IMR-90 (cell line): ENCODE measurements around the gene DYRK1B. TPM values are rescaled to one million over a fixed set of nuclear protein-coding genes. Genes with fewer than 3 reads are reported as not detected.
A peak's percentile ranks its signal among the peaks of the same experiment; 100 is the strongest.

ENCODE experiments used
- ATAC-seq: fragments of 200-7000 bp; cut with Tn5 transposase; 2 replicates; pipeline ENCODE4 v1.9.1; 2020; ENCODE audit warnings: low read depth, mild to moderate bottlenecking, moderate library complexity
- BruUV-seq: library from RNA; stranded (reverse); fragments of 400-500 nt; replicated peaks from 2 replicates; lab custom pipeline; 2021; lab: Mats Ljungman, UMichigan
- CTCF ChIA-PET: fragments of 300-600 bp; formaldehyde crosslinking; extraction: SDS; loops from one replicate; lab custom pipeline; 2021; ENCODE audit warnings: antibody characterized with exemption; lab: Yijun Ruan, JAX
- POLR2A ChIA-PET: fragments of 300-600 bp; sonication (Branson Sonifier 250); formaldehyde crosslinking; loops from one replicate; lab custom pipeline; 2022; ENCODE audit warnings: antibody characterized with exemption; ENCODE audit not compliant: unreplicated experiment; lab: Charles Lee
- DNase-seq: peaks from one replicate; pipeline ENCODE4 v3.0.0; 2013
- H2AFZ ChIP-seq: replicated peaks from 2 replicates; pipeline ENCODE3; 2013; ENCODE audit warnings: low read length, mild to moderate bottlenecking; ENCODE audit not compliant: poor library complexity
- H2AK5ac ChIP-seq: 2 replicates; pipeline ENCODE4 v1.6.1; 2013; ENCODE audit warnings: low read depth, low read length, inconsistent platforms
- H2AK9ac ChIP-seq: replicated peaks from 2 replicates; pipeline ENCODE3; 2013; ENCODE audit warnings: mild to moderate bottlenecking, low read depth, low read length, moderate library complexity; ENCODE audit not compliant: poor library complexity
- H2BK120ac ChIP-seq: 2 replicates; pipeline ENCODE4 v1.6.1; 2013; ENCODE audit warnings: low read depth, low read length, inconsistent platforms
- H2BK15ac ChIP-seq: 3 replicates; pipeline ENCODE4 v1.6.1; 2013; ENCODE audit warnings: low read depth, low read length, inconsistent platforms
- H2BK20ac ChIP-seq: 2 replicates; pipeline ENCODE4 v1.6.1; 2013; ENCODE audit warnings: low read depth, mild to moderate bottlenecking, inconsistent platforms, low read length, moderate library complexity
- H2BK5ac ChIP-seq: 2 replicates; pipeline ENCODE4 v1.6.1; 2013; ENCODE audit warnings: mild to moderate bottlenecking, low read depth, low read length, inconsistent platforms; ENCODE audit not compliant: poor library complexity, severe bottlenecking
- H3K14ac ChIP-seq: replicated peaks from 2 replicates; pipeline ENCODE4 v1.6.1; 2013; ENCODE audit warnings: low read depth, low read length, inconsistent platforms
- H3K18ac ChIP-seq: 2 replicates; pipeline ENCODE4 v1.6.1; 2013; ENCODE audit warnings: low read depth, low read length, control low read depth
- H3K23ac ChIP-seq: 2 replicates; pipeline ENCODE4 v1.6.1; 2013; ENCODE audit warnings: low read depth, low read length, inconsistent platforms
- H3K27ac ChIP-seq: 2 replicates; pipeline ENCODE4 v1.5.1; 2013; ENCODE audit warnings: mild to moderate bottlenecking, control low read depth, low read length; ENCODE audit not compliant: insufficient read depth
- H3K27me3 ChIP-seq: 2 replicates; pipeline ENCODE4 v1.6.1; 2013; ENCODE audit warnings: low read length; ENCODE audit not compliant: control insufficient read depth, insufficient read depth
- H3K36me3 ChIP-seq: 2 replicates; pipeline ENCODE4 v1.6.1; 2013; ENCODE audit warnings: low read length, mixed read lengths; ENCODE audit not compliant: control insufficient read depth, insufficient read depth
- H3K4ac ChIP-seq: 2 replicates; pipeline ENCODE4 v1.6.1; 2013; ENCODE audit warnings: low read depth, low read length, inconsistent platforms
- H3K4me1 ChIP-seq: 2 replicates; pipeline ENCODE4 v1.6.1; 2013; ENCODE audit warnings: low read length, mixed read lengths; ENCODE audit not compliant: control insufficient read depth, insufficient read depth
- H3K4me2 ChIP-seq: 2 replicates; pipeline ENCODE4 v1.6.1; 2013; ENCODE audit warnings: low read depth, mild to moderate bottlenecking, control low read depth, low read length, moderate library complexity
- H3K4me3 ChIP-seq: 2 replicates; pipeline ENCODE4 v1.5.1; 2013; ENCODE audit warnings: low read depth, mild to moderate bottlenecking, control low read depth, low read length, moderate library complexity; ENCODE audit not compliant: insufficient read depth
- H3K56ac ChIP-seq: 2 replicates; pipeline ENCODE4 v1.6.1; 2013; ENCODE audit warnings: low read length, inconsistent platforms; ENCODE audit not compliant: insufficient read depth; ENCODE audit errors: extremely low read depth
- H3K79me1 ChIP-seq, 2 experiments: 2 replicates each; pipeline ENCODE4 v1.6.1; 2013; ENCODE audit warnings: low read length in 2 of 2, inconsistent platforms in 1 of 2, low read depth in 1 of 2
- H3K9ac ChIP-seq: 2 replicates; pipeline ENCODE4 v1.6.1; 2013; ENCODE audit warnings: low read depth, low read length, control low read depth
- H3K9me1 ChIP-seq: 2 replicates; pipeline ENCODE4 v1.6.1; 2013; ENCODE audit warnings: low read length, inconsistent platforms; ENCODE audit not compliant: insufficient read depth
- H3K9me3 ChIP-seq: 2 replicates; pipeline ENCODE4 v1.6.1; 2013; ENCODE audit warnings: low read length; ENCODE audit not compliant: control insufficient read depth, insufficient read depth
- H4K20me1 ChIP-seq: 2 replicates; pipeline ENCODE4 v1.6.1; 2013; ENCODE audit warnings: low read length, inconsistent platforms; ENCODE audit not compliant: insufficient read depth
- H4K5ac ChIP-seq: 2 replicates; pipeline ENCODE4 v1.6.1; 2013; ENCODE audit warnings: mild to moderate bottlenecking, low read depth, low read length, control low read depth
- H4K8ac ChIP-seq, 2 experiments: 2 replicates each; pipeline ENCODE4 v1.6.1; 2013; ENCODE audit warnings: low read depth in 2 of 2, low read length in 2 of 2, control low read depth in 1 of 2, inconsistent platforms in 1 of 2
- H4K91ac ChIP-seq: 2 replicates; pipeline ENCODE4 v1.6.1; 2013; ENCODE audit warnings: low read depth, low read length, inconsistent platforms; ENCODE audit not compliant: insufficient read depth
- BHLHE40 ChIP-seq: fragments of 150-350 bp; IDR thresholded peaks from 2 replicates; pipeline ENCODE4 v1.6.1; 2016; ENCODE audit warnings: mild to moderate bottlenecking, low read depth, low read length
- CEBPB ChIP-seq: IDR thresholded peaks from 2 replicates; pipeline ENCODE4 v1.6.1; 2012; ENCODE audit warnings: low read depth, low read length, improper control_type of control experiment
- CHD1 ChIP-seq: IDR thresholded peaks from 2 replicates; pipeline ENCODE4 v1.6.1; 2012; ENCODE audit warnings: low read depth, low read length, improper control_type of control experiment
- CTCF ChIP-seq: conservative IDR thresholded peaks from 2 replicates; pipeline ENCODE4 v1.5.1; 2012; ENCODE audit warnings: mild to moderate bottlenecking, low read depth, low read length, improper control_type of control experiment
- FOS ChIP-seq: fragments of 150-350 bp; IDR thresholded peaks from 2 replicates; pipeline ENCODE4 v1.6.1; 2016; ENCODE audit warnings: low read depth, low read length
- MAFK ChIP-seq: IDR thresholded peaks from 2 replicates; pipeline ENCODE4 v1.6.1; 2012; ENCODE audit warnings: low read depth, low read length, improper control_type of control experiment
- MAZ ChIP-seq: IDR thresholded peaks from 2 replicates; pipeline ENCODE4 v1.6.1; 2012; ENCODE audit warnings: low read depth, mild to moderate bottlenecking, low read length, improper control_type of control experiment, moderate library complexity, borderline replicate concordance
- MXI1 ChIP-seq: IDR thresholded peaks from 2 replicates; pipeline ENCODE4 v1.6.1; 2012; ENCODE audit warnings: low read depth, mild to moderate bottlenecking, low read length, moderate library complexity, borderline replicate concordance
- NFE2L2 ChIP-seq: fragments of 150-350 bp; IDR thresholded peaks from 2 replicates; pipeline ENCODE4 v1.6.1; 2016; ENCODE audit warnings: low read depth, mild to moderate bottlenecking, low read length
- POLR2A ChIP-seq: IDR thresholded peaks from 2 replicates; pipeline ENCODE4 v1.6.1; 2012; ENCODE audit warnings: mild to moderate bottlenecking, low read depth, low read length
- RAD21 ChIP-seq: IDR thresholded peaks from 2 replicates; pipeline ENCODE4 v1.6.1; 2012; ENCODE audit warnings: low read length, improper control_type of control experiment
- RCOR1 ChIP-seq: IDR thresholded peaks from 2 replicates; pipeline ENCODE4 v1.6.1; 2012; ENCODE audit warnings: mild to moderate bottlenecking, low read length, improper control_type of control experiment; ENCODE audit not compliant: insufficient replicate concordance
- RFX5 ChIP-seq: IDR thresholded peaks from 2 replicates; pipeline ENCODE4 v1.8.0; 2012; ENCODE audit warnings: low read depth, mild to moderate bottlenecking, low read length, moderate library complexity
- SMC3 ChIP-seq: fragments of 150-350 bp; IDR thresholded peaks from 2 replicates; pipeline ENCODE4 v1.6.1; 2016; ENCODE audit warnings: low read depth, mild to moderate bottlenecking, antibody characterized with exemption, low read length, moderate library complexity
- WGBS, 2 experiments: methylation state at CpG; one replicate each; pipeline versions ENCODE4 v1.1.5 to v1.1.7; 2013; ENCODE audit warnings: missing lambda C conversion rate in 2 of 2; ENCODE audit not compliant: insufficient read length in 1 of 2; ENCODE audit errors: extremely low coverage in 2 of 2; 5-methylcytosine and 5-hydroxymethylcytosine counted together
- dilution Hi-C: fragments of 300-500 bp; cut with HindIII; formaldehyde crosslinking; loops from one replicate; pipeline ENCODE4 v1.14.3; 2018; ENCODE audit warnings: low sequenced_read_pairs; ENCODE audit not compliant: unreplicated experiment
- in situ Hi-C: fragments of 300-500 bp; cut with MboI; formaldehyde crosslinking; loops from 3 replicates; pipeline ENCODE4 v1.14.3; 2019; ENCODE audit warnings: low sequenced_read_pairs, inconsistent platforms, mixed read lengths
- intact Hi-C: fragments of 100-400 bp; cut with micrococcal nuclease; formaldehyde crosslinking; loops from 2 replicates; pipeline ENCODE4 v1.10.0; 2022
- polyA plus RNA-seq, 3 experiments: library from polyadenylated mRNA; depleted of rRNA; stranded (reverse); fragments of >200 nt; gene quantifications; 2 replicates each; pipeline ENCODE4 v1.2.3, GENCODE V29; 2012; ENCODE audit warnings: low replicate concordance in 1 of 3
- total RNA-seq: library from RNA; depleted of rRNA; stranded (reverse); fragments of >200 nt; gene quantifications from 2 replicates; pipeline ENCODE4 v1.2.3, GENCODE V29; 2012
- TF ChIP-seq, protein P1 (sequence below): fragments of 150-350 bp; IDR thresholded peaks from 2 replicates; pipeline ENCODE4 v1.6.1; 2017; ENCODE audit warnings: mild to moderate bottlenecking, antibody characterized with exemption, low read length, low read depth

Gene DYRK1B
- total and polyA plus RNA-seq, 2 of the 4 experiments (the other 2 are of a cell fraction) = 2.7 to 11.4 TPM

- ATAC-seq (no peak), DNase-seq (no peak)
- Histone ChIP-seq H3K9ac (peak overlapping the region; percentile 22; the same call in 1 of the 2 replicates), H3K14ac (no peak overlapping the region), H3K56ac (no peak overlapping the region), H3K4ac (no peak overlapping the region), H3K4me3 (no peak overlapping the region), H2AK5ac (no peak overlapping the region), H4K20me1 (peaks cover 35% of the 10 kb centered on the region), H3K9me1 (peaks cover 5% of the 10 kb centered on the region; the same call in 1 of the 2 replicates), H4K8ac (no peak overlapping the region), H4K5ac (no peak overlapping the region; the same call in 1 of the 2 replicates), H2BK5ac (no peak overlapping the region), H2AFZ (no peak overlapping the region), H2AK9ac (no peak overlapping the region), H3K23ac (no peak overlapping the region), H3K4me2 (no peak overlapping the region; the same call in 1 of the 2 replicates), H3K9me3 (no peaks in the 10 kb centered on the region), H2BK120ac (no peak overlapping the region), H2BK20ac (no peak overlapping the region), H3K4me1 (peaks cover 19% of the 10 kb centered on the region), H3K36me3 (peaks cover 16% of the 10 kb centered on the region), H4K91ac (no peak overlapping the region), H3K18ac (no peak overlapping the region), H3K79me1 (peaks cover 17 to 61% of the 10 kb centered on the region in 2 experiments), H3K27me3 (no peaks in the 10 kb centered on the region), H2BK15ac (no peak overlapping the region), H3K27ac (no peak overlapping the region)
- WGBS, 2 experiments = 100% methylated on average over 1 of the region's 7 CpGs; no CpG with 5 or more reads in 1 of the 2 experiments
- dilution Hi-C loops = no loop called here
- intact Hi-C loops = loop anchor here (2.0 to 10.0 kb wide), 2 partner anchors 248 to 398 kb away; partner anchors contain the start of genes SUPT5H and ZNF780A
- POLR2A ChIA-PET = no interaction called here
- in situ Hi-C loops = loop anchor here (5.0 to 25.0 kb wide), 3 partner anchors 51 to 406 kb away; partner anchors contain the start of genes EID2, RPS16 and SUPT5H
- CTCF ChIA-PET = interaction anchor here (1.2 to 1.7 kb wide), 4 partner anchors 9 to 77 kb away, joined by 4 to 12 read pairs (median 6); partner anchors contain the start of gene DYRK1B
- no TSS peak for BruUV-seq
- TF ChIP-seq MXI1 (no peak), BHLHE40 (no peak), SMC3 (no peak), MAZ (no peak), CHD1 (no peak), NFE2L2 (no peak), RFX5 (no peak), POLR2A (no peak), RAD21 (no peak), FOS (no peak), RCOR1 (no peak), MAFK (no peak), CEBPB (no peak), CTCF (no peak)
- TF ChIP-seq, protein P1, sequence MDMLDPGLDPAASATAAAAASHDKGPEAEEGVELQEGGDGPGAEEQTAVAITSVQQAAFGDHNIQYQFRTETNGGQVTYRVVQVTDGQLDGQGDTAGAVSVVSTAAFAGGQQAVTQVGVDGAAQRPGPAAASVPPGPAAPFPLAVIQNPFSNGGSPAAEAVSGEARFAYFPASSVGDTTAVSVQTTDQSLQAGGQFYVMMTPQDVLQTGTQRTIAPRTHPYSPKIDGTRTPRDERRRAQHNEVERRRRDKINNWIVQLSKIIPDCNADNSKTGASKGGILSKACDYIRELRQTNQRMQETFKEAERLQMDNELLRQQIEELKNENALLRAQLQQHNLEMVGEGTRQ = no peak
These were observed 8.9 kb upstream of the DYRK1B start for GRCh38 chr19:39842693-39843435.
